Measurements from ENCODE around the gene POPDC2.

- no peak for TF ChIP-seq ZNF274 (IDR thresholded peaks at IDR 0.05; ENCODE audit: insufficient read depth, insufficient read length)
- no peak for TF ChIP-seq IRF4 (IDR thresholded peaks at IDR 0.05; ENCODE audit: low read depth, low read length)
Measured at GRCh38 chr3:119657887-119658702, 2.3 kb downstream of the POPDC2 start.
